Neuronal stem cell (in vitro differentiated cells): ENCODE measurements around the gene RIMKLB.
"Not testable (repeated sequence)": the region's sequence is repeated elsewhere in the genome, so short reads cannot be mapped to it uniquely, and the experiment has no call there.

Experiments
- DNase-seq: peaks from one replicate; pipeline ENCODE4 v3.0.0-alpha.2; 2013; ENCODE audit warnings: low spot score
- H2AFZ ChIP-seq: one replicate; pipeline ENCODE4 v1.6.1; 2013; ENCODE audit warnings: mild to moderate bottlenecking, low read length, inconsistent platforms
- H2AK5ac ChIP-seq: 2 replicates; pipeline ENCODE4 v1.6.1; 2013; ENCODE audit warnings: low read depth, mild to moderate bottlenecking, inconsistent platforms, low read length, moderate library complexity, mixed read lengths
- H2BK120ac ChIP-seq: 2 replicates; pipeline ENCODE4 v1.6.1; 2013; ENCODE audit warnings: low read depth, mild to moderate bottlenecking, inconsistent platforms, low read length, moderate library complexity, mixed read lengths
- H2BK12ac ChIP-seq: one replicate; pipeline ENCODE4 v1.6.1; 2013; ENCODE audit warnings: low read length, inconsistent platforms
- H2BK15ac ChIP-seq: 2 replicates; pipeline ENCODE4 v1.6.1; 2013; ENCODE audit warnings: mild to moderate bottlenecking, low read length, inconsistent platforms, mixed read lengths
- H2BK5ac ChIP-seq: one replicate; pipeline ENCODE4 v1.6.1; 2013; ENCODE audit warnings: inconsistent platforms, mild to moderate bottlenecking, low read length, moderate library complexity
- H3K14ac ChIP-seq: one replicate; pipeline ENCODE4 v1.6.1; 2013; ENCODE audit warnings: low read length, inconsistent platforms
- H3K18ac ChIP-seq: 2 replicates; pipeline ENCODE4 v1.6.1; 2013; ENCODE audit warnings: low read length, inconsistent platforms
- H3K23ac ChIP-seq: 2 replicates; pipeline ENCODE4 v1.6.1; 2013; ENCODE audit warnings: low read depth, mild to moderate bottlenecking, mixed read lengths, low read length, inconsistent platforms; ENCODE audit not compliant: poor library complexity
- H3K27ac ChIP-seq: replicated peaks from 3 replicates; pipeline ENCODE4 v1.5.1; 2013; ENCODE audit warnings: low read length, inconsistent platforms
- H3K27me3 ChIP-seq, 3 experiments: 2 replicates each; pipeline ENCODE4 v1.6.1; 2013; ENCODE audit warnings: low read length in 3 of 3, mild to moderate bottlenecking in 2 of 3, inconsistent platforms in 1 of 3, low read depth in 1 of 3, mixed read lengths in 1 of 3, moderate library complexity in 1 of 3; ENCODE audit not compliant: control insufficient read depth in 3 of 3, insufficient read depth in 3 of 3
- H3K36me3 ChIP-seq, 2 donors: replicated peaks in 1 of 2; 2 replicates each; pipeline ENCODE4 v1.6.1; 2013; ENCODE audit warnings: low read length in 2 of 2; ENCODE audit not compliant: control insufficient read depth in 2 of 2, insufficient read depth in 2 of 2
- H3K4ac ChIP-seq: 2 replicates; pipeline ENCODE4 v1.6.1; 2013; ENCODE audit warnings: inconsistent platforms, mild to moderate bottlenecking, low read length, moderate library complexity
- H3K4me1 ChIP-seq, 2 donors: 1 replicate in 1 of 2; 2 replicates in 1 of 2; pipeline ENCODE4 v1.6.1; 2013; ENCODE audit warnings: low read length in 2 of 2, low read depth in 1 of 2; ENCODE audit not compliant: control insufficient read depth in 2 of 2, insufficient read depth in 1 of 2
- H3K4me2 ChIP-seq: one replicate; pipeline ENCODE4 v1.6.1; 2013; ENCODE audit warnings: mild to moderate bottlenecking, low read length, inconsistent platforms; ENCODE audit not compliant: insufficient read depth, poor library complexity, severe bottlenecking
- H3K4me3 ChIP-seq, 2 donors: 2 replicates each; pipeline ENCODE4 v1.5.1; 2013; ENCODE audit warnings: low read length in 2 of 2, mild to moderate bottlenecking in 2 of 2, inconsistent platforms in 1 of 2, moderate library complexity in 1 of 2
- H3K79me1 ChIP-seq: one replicate; pipeline ENCODE4 v1.6.1; 2013; ENCODE audit warnings: low read depth, mild to moderate bottlenecking, inconsistent platforms, low read length, moderate library complexity
- H3K9ac ChIP-seq: one replicate; pipeline ENCODE4 v1.6.1; 2013; ENCODE audit warnings: mild to moderate bottlenecking, low read depth, low read length, inconsistent platforms; ENCODE audit not compliant: poor library complexity
- H3K9me3 ChIP-seq, 2 donors: replicated peaks in 1 of 2; 2 replicates each; pipeline versions ENCODE3 to v1.6.1; 2013; ENCODE audit warnings: low read length in 2 of 2, mild to moderate bottlenecking in 2 of 2, inconsistent platforms in 1 of 2, low read depth in 1 of 2, mixed read lengths in 1 of 2, moderate library complexity in 1 of 2; ENCODE audit not compliant: control insufficient read depth in 2 of 2, insufficient read depth in 1 of 2
- H4K8ac ChIP-seq: one replicate; pipeline ENCODE4 v1.6.1; 2013; ENCODE audit warnings: low read depth, mild to moderate bottlenecking, inconsistent platforms, low read length, moderate library complexity
- H4K91ac ChIP-seq: one replicate; pipeline ENCODE4 v1.6.1; 2013; ENCODE audit warnings: low read length, low read depth, mild to moderate bottlenecking, inconsistent platforms; ENCODE audit not compliant: poor library complexity
- WGBS, 2 donors: extraction: QIAGEN DNeasy Blood & Tissue Kit; methylation state at CpG; one replicate each; pipeline ENCODE4 v1.1.7; 2013; ENCODE audit warnings: missing lambda C conversion rate in 2 of 2, mixed read lengths in 1 of 2; ENCODE audit not compliant: insufficient read length in 2 of 2, insufficient replicate concordance in 1 of 2; ENCODE audit errors: extremely low coverage in 2 of 2; 5-methylcytosine and 5-hydroxymethylcytosine counted together

RIMKLB gene

DNA sequence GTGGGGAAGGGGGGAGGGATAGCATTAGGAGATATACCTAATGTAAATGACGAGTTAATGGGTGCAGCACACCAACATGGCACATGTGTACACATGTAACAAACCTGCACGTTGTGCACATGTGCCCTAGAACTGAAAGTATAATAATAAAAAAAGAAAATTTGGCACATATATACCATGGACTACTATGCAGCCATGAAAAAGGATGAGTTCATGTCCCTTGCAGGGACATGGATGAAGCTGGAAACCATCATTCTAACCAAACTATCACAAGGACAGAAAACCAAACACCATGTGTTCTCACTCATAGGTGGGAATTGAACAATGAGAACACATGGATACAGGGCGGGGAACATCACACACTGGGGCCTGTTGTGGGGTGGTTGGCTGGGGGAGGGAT is 103.4 kb downstream of the RIMKLB start:
- H2BK5ac ChIP-seq, H3K14ac ChIP-seq, H3K9me3 ChIP-seq, H2BK120ac ChIP-seq, DNase-seq, H3K18ac ChIP-seq, H3K4me2 ChIP-seq, H3K27me3 ChIP-seq, H3K79me1 ChIP-seq, H3K23ac ChIP-seq, H2BK12ac ChIP-seq, H4K8ac ChIP-seq, H3K27ac ChIP-seq, H2BK15ac ChIP-seq, H4K91ac ChIP-seq, H3K4ac ChIP-seq, H3K9ac ChIP-seq, H3K36me3 ChIP-seq, H2AFZ ChIP-seq, H3K4me3 ChIP-seq, H2AK5ac ChIP-seq, H3K4me1 ChIP-seq: not testable (repeated sequence)
- WGBS, 2 donors, result no CpG with 5 or more reads among the region's 3 CpGs

DNA sequence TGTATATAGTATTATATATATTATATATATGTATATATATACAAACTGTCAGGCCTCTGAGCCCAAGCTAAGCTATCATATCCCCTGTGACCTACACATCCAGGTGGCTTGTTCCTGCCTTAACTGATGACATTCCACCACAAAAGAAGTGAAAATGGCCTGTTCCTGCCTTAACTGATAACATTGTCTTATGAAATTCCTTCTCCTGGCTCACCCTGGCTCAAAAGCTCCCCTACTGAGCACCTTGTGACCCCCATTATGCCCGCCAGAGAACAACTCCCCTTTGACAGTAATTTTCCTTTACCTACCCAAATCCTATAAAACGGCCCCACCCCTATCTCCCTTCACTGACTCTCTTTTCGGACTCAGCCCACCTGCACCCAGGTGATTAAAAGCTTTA is 107.0 kb downstream of the RIMKLB start:
- not testable (repeated sequence) for H4K8ac ChIP-seq, H2BK120ac ChIP-seq, H2AK5ac ChIP-seq, H3K4me1 ChIP-seq, H3K27ac ChIP-seq, H2BK15ac ChIP-seq, H4K91ac ChIP-seq, H3K18ac ChIP-seq, H3K27me3 ChIP-seq, H3K23ac ChIP-seq, H2BK5ac ChIP-seq, H3K14ac ChIP-seq, H3K4me3 ChIP-seq, H3K36me3 ChIP-seq, H3K79me1 ChIP-seq, H3K4me2 ChIP-seq, H3K9ac ChIP-seq, H3K9me3 ChIP-seq, DNase-seq, H3K4ac ChIP-seq, H2AFZ ChIP-seq, H2BK12ac ChIP-seq
- WGBS, 2 donors, result no CpG with 5 or more reads among the region's 3 CpGs

DNA sequence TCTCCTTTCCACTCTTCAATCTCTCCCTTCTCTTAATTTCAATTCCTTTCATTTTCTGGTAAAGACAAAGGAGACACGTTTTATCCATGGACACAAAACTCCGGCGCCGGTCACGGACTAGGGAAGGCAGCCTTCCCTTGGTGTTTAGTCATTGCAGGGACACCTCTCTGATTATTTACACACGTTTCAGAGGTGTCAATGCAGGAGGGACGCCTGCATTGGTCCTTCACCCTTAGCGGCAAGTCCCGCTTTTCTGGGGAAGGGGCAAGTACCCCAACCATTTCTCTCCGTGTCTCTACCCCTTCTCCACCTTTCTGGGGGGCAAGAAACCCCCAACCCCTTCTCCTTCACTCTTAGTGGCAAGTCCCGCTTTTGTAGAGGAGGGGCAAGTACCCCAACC is 107.7 kb downstream of the RIMKLB start:
- H3K4me2 ChIP-seq, H3K27me3 ChIP-seq, H3K27ac ChIP-seq, H3K9ac ChIP-seq, H3K4me1 ChIP-seq, H2BK12ac ChIP-seq, H4K8ac ChIP-seq, H3K36me3 ChIP-seq, H3K9me3 ChIP-seq, H2AFZ ChIP-seq, H3K79me1 ChIP-seq, H3K4me3 ChIP-seq, DNase-seq, H2BK15ac ChIP-seq, H3K23ac ChIP-seq, H2BK120ac ChIP-seq, H2AK5ac ChIP-seq, H4K91ac ChIP-seq, H3K14ac ChIP-seq, H3K18ac ChIP-seq, H3K4ac ChIP-seq, H2BK5ac ChIP-seq: not testable (repeated sequence)
- WGBS, 2 donors, result no CpG with 5 or more reads among the region's 11 CpGs

DNA sequence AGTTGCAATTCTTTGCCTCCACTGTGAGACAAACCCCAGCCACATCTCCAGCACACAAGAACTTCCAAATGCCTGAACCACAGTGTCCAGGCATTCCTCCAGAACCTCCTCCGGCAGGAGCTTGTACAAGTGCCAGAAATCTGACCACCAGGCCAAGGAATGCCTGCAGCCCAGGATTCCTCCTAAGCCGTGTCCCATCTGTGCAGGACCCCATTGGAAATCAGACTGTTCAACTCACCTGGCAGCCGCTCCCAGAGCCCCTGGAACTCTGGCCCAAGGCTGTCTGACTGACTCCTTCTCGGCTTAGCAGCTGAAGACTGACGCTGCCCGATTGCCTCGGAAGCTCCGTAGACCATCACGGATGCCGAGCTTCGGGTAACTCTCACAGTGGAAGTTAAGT is 109.3 kb downstream of the RIMKLB start:
- H3K27ac ChIP-seq, H4K91ac ChIP-seq, H3K79me1 ChIP-seq, H2BK15ac ChIP-seq, H3K23ac ChIP-seq, H3K4me2 ChIP-seq, H3K27me3 ChIP-seq, H3K4ac ChIP-seq, H3K4me3 ChIP-seq, H3K14ac ChIP-seq, H2BK5ac ChIP-seq, H3K9ac ChIP-seq, H3K4me1 ChIP-seq, H3K36me3 ChIP-seq, H3K18ac ChIP-seq, DNase-seq, H2BK120ac ChIP-seq, H2AK5ac ChIP-seq, H2AFZ ChIP-seq, H3K9me3 ChIP-seq, H2BK12ac ChIP-seq, H4K8ac ChIP-seq: not testable (repeated sequence)
- WGBS, 2 donors, result no CpG with 5 or more reads among the region's 11 CpGs
